H1 (cell line): ENCODE measurements around the gene XPO5. TPM values are rescaled to one million over a fixed set of nuclear protein-coding genes. Genes with fewer than 3 reads are reported as not detected.

Experiments used
- CTCF ChIA-PET: fragments of 300-600 bp; sonication (Branson Sonifier 250); formaldehyde crosslinking; loops from one replicate; lab custom pipeline; 2021; ENCODE audit not compliant: partially characterized antibody; lab: Charles Lee
- POLR2A ChIA-PET: fragments of 300-600 bp; sonication (Branson Sonifier 250); formaldehyde crosslinking; loops from one replicate; lab custom pipeline; 2021; ENCODE audit warnings: inconsistent platforms; ENCODE audit not compliant: partially characterized antibody; lab: Charles Lee
- DNase-seq, 2 experiments: peaks; one replicate each; pipeline versions ENCODE4 v3.0.0 to v3.0.0-alpha.2; 2010 to 2022; ENCODE audit warnings: low spot score in 2 of 2, low read depth in 1 of 2, mixed read lengths in 1 of 2
- FAIRE-seq: peaks from 2 replicates; lab custom pipeline; 2011; peaks lifted over from hg19 to GRCh38; lab: Jason Lieb, UNC
- H2AFZ ChIP-seq: 2 replicates; pipeline ENCODE4 v1.8.1; 2012; ENCODE audit warnings: low read length, inconsistent platforms
- H2AK5ac ChIP-seq: 2 replicates; pipeline ENCODE4 v1.6.1; 2013; ENCODE audit warnings: low read depth, low read length
- H2BK120ac ChIP-seq: replicated peaks from 2 replicates; pipeline ENCODE3; 2013; ENCODE audit warnings: low read depth, low read length, inconsistent platforms
- H2BK12ac ChIP-seq: 2 replicates; pipeline ENCODE4 v1.6.1; 2013; ENCODE audit warnings: low read depth, low read length
- H2BK15ac ChIP-seq: 2 replicates; pipeline ENCODE4 v1.6.1; 2013; ENCODE audit warnings: low read length
- H2BK20ac ChIP-seq: 2 replicates; pipeline ENCODE4 v1.6.1; 2013; ENCODE audit warnings: low read length
- H2BK5ac ChIP-seq: 2 replicates; pipeline ENCODE4 v1.6.1; 2013; ENCODE audit warnings: low read depth, low read length
- H3K14ac ChIP-seq: 2 replicates; pipeline ENCODE4 v1.6.1; 2013; ENCODE audit warnings: inconsistent platforms; ENCODE audit not compliant: insufficient read length
- H3K18ac ChIP-seq: 2 replicates; pipeline ENCODE4 v1.6.1; 2013; ENCODE audit warnings: low read length; ENCODE audit errors: extremely low read depth
- H3K23ac ChIP-seq: 2 replicates; pipeline ENCODE4 v1.6.1; 2013; ENCODE audit warnings: inconsistent platforms; ENCODE audit not compliant: insufficient read length
- H3K23me2 ChIP-seq: 2 replicates; pipeline ENCODE4 v1.6.1; 2013; ENCODE audit warnings: low read depth, low read length
- H3K27ac ChIP-seq: 2 replicates; pipeline ENCODE4 v1.6.1; 2011; ENCODE audit warnings: low read depth, low read length, inconsistent platforms
- H3K27me3 ChIP-seq, 4 experiments: replicated peaks in 1 of 4; 1 replicate in 1 of 4; 2 replicates in 3 of 4; pipeline versions ENCODE4 v1.6.1 to v1.8.1; 2011 to 2013; ENCODE audit warnings: low read length in 3 of 4, mild to moderate bottlenecking in 3 of 4, inconsistent platforms in 2 of 4, mixed read lengths in 2 of 4, moderate library complexity in 1 of 4; ENCODE audit not compliant: control insufficient read depth in 3 of 4, insufficient read depth in 3 of 4; ENCODE audit errors: extremely low read depth in 1 of 4
- H3K36me3 ChIP-seq, 4 experiments: 2 replicates each; pipeline versions ENCODE4 v1.6.1 to v1.8.1; 2011 to 2013; ENCODE audit warnings: mild to moderate bottlenecking in 4 of 4, low read length in 3 of 4, moderate library complexity in 2 of 4, control low read depth in 1 of 4, inconsistent platforms in 1 of 4; ENCODE audit not compliant: insufficient read depth in 4 of 4, control insufficient read depth in 2 of 4
- H3K4ac ChIP-seq: replicated peaks from 2 replicates; pipeline ENCODE3; 2013; ENCODE audit warnings: low read length, low read depth, mixed read lengths, inconsistent platforms; ENCODE audit not compliant: insufficient read length
- H3K4me1 ChIP-seq, 4 experiments: replicated peaks in 1 of 4; 1 replicate in 1 of 4; 2 replicates in 3 of 4; pipeline versions ENCODE4 v1.6.1 to v1.8.1; 2011 to 2013; ENCODE audit warnings: low read length in 3 of 4, inconsistent platforms in 2 of 4, mixed read lengths in 1 of 4; ENCODE audit not compliant: insufficient read depth in 4 of 4, control insufficient read depth in 3 of 4
- H3K4me2 ChIP-seq, 2 experiments: 2 replicates each; pipeline versions ENCODE4 v1.6.1 to v1.8.1; 2011 to 2013; ENCODE audit warnings: low read depth in 2 of 2, low read length in 2 of 2, control low read depth in 1 of 2, inconsistent platforms in 1 of 2, mild to moderate bottlenecking in 1 of 2; ENCODE audit not compliant: insufficient read depth in 1 of 2
- H3K4me3 ChIP-seq, 4 experiments: fragments of 200-600, 300-600 bp in 1 of 4; sonication (generic), shearing (Covaris generic), sonication (Bioruptor Twin) in 1 of 4; 2 replicates each; pipeline versions ENCODE4 v1.5.1 to v1.8.1; 2011 to 2016; ENCODE audit warnings: low read length in 4 of 4, low read depth in 3 of 4, control low read depth in 2 of 4, inconsistent platforms in 2 of 4, mild to moderate bottlenecking in 2 of 4, mixed read lengths in 1 of 4, moderate library complexity in 1 of 4; ENCODE audit not compliant: insufficient read depth in 2 of 4; ENCODE audit errors: extremely low read depth in 1 of 4
- H3K56ac ChIP-seq: replicated peaks from 2 replicates; pipeline ENCODE3; 2013; ENCODE audit warnings: low read depth, mild to moderate bottlenecking, mixed read lengths, low read length, inconsistent platforms; ENCODE audit not compliant: insufficient read length
- H3K79me1 ChIP-seq: 2 replicates; pipeline ENCODE4 v1.6.1; 2013; ENCODE audit warnings: low read depth, low read length, control low read depth
- H3K79me2 ChIP-seq, 2 experiments: 2 replicates each; pipeline versions ENCODE4 v1.6.1 to v1.8.1; 2012 to 2013; ENCODE audit warnings: low read length in 2 of 2, mild to moderate bottlenecking in 2 of 2, inconsistent platforms in 1 of 2; ENCODE audit not compliant: insufficient read depth in 2 of 2, control insufficient read depth in 1 of 2
- H3K9ac ChIP-seq, 4 experiments: replicated peaks in 1 of 4; 1 replicate in 1 of 4; 2 replicates in 3 of 4; pipeline versions ENCODE4 v1.6.1 to v1.8.1; 2011 to 2013; ENCODE audit warnings: low read depth in 3 of 4, low read length in 3 of 4, control low read depth in 2 of 4, mild to moderate bottlenecking in 2 of 4, moderate library complexity in 2 of 4, inconsistent platforms in 1 of 4; ENCODE audit errors: extremely low read depth in 1 of 4
- H3K9me3 ChIP-seq, 2 experiments: 2 replicates each; pipeline versions ENCODE4 v1.6.1 to v1.8.1; 2012 to 2013; ENCODE audit warnings: mild to moderate bottlenecking in 2 of 2, moderate library complexity in 2 of 2, control low read depth in 1 of 2, inconsistent platforms in 1 of 2, low read depth in 1 of 2, low read length in 1 of 2, mixed read lengths in 1 of 2; ENCODE audit not compliant: insufficient read depth in 2 of 2
- H4K20me1 ChIP-seq, 2 experiments: replicated peaks in 1 of 2; 2 replicates each; pipeline versions ENCODE3 to v1.8.1; 2011 to 2013; ENCODE audit warnings: inconsistent platforms in 2 of 2, low read length in 2 of 2, mild to moderate bottlenecking in 1 of 2; ENCODE audit not compliant: insufficient read depth in 2 of 2, control insufficient read depth in 1 of 2
- H4K5ac ChIP-seq: 2 replicates; pipeline ENCODE4 v1.6.1; 2013; ENCODE audit warnings: low read length, low read depth, mixed read lengths, inconsistent platforms; ENCODE audit not compliant: insufficient read length
- H4K8ac ChIP-seq: 2 replicates; pipeline ENCODE4 v1.8.0; 2013; ENCODE audit warnings: mild to moderate bottlenecking, moderate library complexity, low read length, inconsistent platforms; ENCODE audit not compliant: insufficient read depth; ENCODE audit errors: extremely low read depth
- H4K91ac ChIP-seq: replicated peaks from 2 replicates; pipeline ENCODE3; 2013; ENCODE audit warnings: low read length, mixed read lengths, inconsistent platforms; ENCODE audit not compliant: insufficient read length
- CBX5 ChIP-seq: fragments of 300-800, 300-1000 bp; sonication (generic); IDR thresholded peaks from 2 replicates; pipeline ENCODE4 v1.7.1; 2016; ENCODE audit warnings: antibody characterized with exemption, low read length, low read depth
- CEBPB ChIP-seq: IDR thresholded peaks from 2 replicates; pipeline ENCODE4 v1.6.1; 2012; ENCODE audit warnings: low read depth, low read length
- EGR1 ChIP-seq: IDR thresholded peaks from 2 replicates; pipeline ENCODE4 v1.6.1; 2011; ENCODE audit warnings: low read depth, low read length, borderline replicate concordance
- EZH2 ChIP-seq: fragments of 200-600 bp; sonication (generic); IDR thresholded peaks from 2 replicates; pipeline ENCODE4 v1.7.1; 2012; ENCODE audit warnings: low read depth, mild to moderate bottlenecking, moderate library complexity, low read length, inconsistent platforms; ENCODE audit not compliant: severe bottlenecking
- KDM1A ChIP-seq: fragments of 200-600, 300-600 bp; sonication (generic); IDR thresholded peaks from 2 replicates; pipeline ENCODE4 v1.7.1; 2016; ENCODE audit warnings: mild to moderate bottlenecking, low read length, borderline replicate concordance
- RAD21 ChIP-seq, 2 experiments: IDR thresholded peaks in 1 of 2; conservative IDR thresholded peaks in 1 of 2; 2 replicates each; pipeline ENCODE4 v1.6.1; 2011; ENCODE audit warnings: low read depth in 2 of 2, low read length in 2 of 2, improper control_type of control experiment in 1 of 2, inconsistent platforms in 1 of 2, mild to moderate bottlenecking in 1 of 2, moderate library complexity in 1 of 2
- RFX5 ChIP-seq: IDR thresholded peaks from 2 replicates; pipeline ENCODE4 v1.6.1; 2011; ENCODE audit warnings: low read depth, low read length, improper control_type of control experiment, borderline replicate concordance
- RNF2 ChIP-seq: fragments of 200-900, 300-1000 bp; sonication (generic); IDR thresholded peaks from 2 replicates; pipeline ENCODE4 v1.7.1; 2016; ENCODE audit warnings: borderline replicate concordance, low read depth, mild to moderate bottlenecking, antibody characterized with exemption, low read length; ENCODE audit not compliant: poor library complexity, severe bottlenecking; ENCODE audit errors: missing control alignments
- WGBS, 2 experiments: shearing (Covaris generic) in 1 of 2; methylation state at CpG; one replicate each; pipeline versions ENCODE4 v1.1.6 to v1.1.7; 2013 to 2015; ENCODE audit warnings: low lambda C conversion rate in 2 of 2, mixed read lengths in 2 of 2, inconsistent platforms in 1 of 2, low coverage in 1 of 2, missing lambda C conversion rate in 1 of 2; ENCODE audit not compliant: insufficient replicate concordance in 2 of 2, insufficient coverage in 1 of 2, insufficient read length in 1 of 2; ENCODE audit errors: extremely low coverage in 1 of 2, missing lambda C conversion rate in 1 of 2; 5-methylcytosine and 5-hydroxymethylcytosine counted together
- polyA plus RNA-seq, 7 experiments: library from polyadenylated mRNA; depleted of rRNA in 3 of 7; stranded (reverse) in 5 of 7; unstranded in 2 of 7; fragments of >200 nt in 5 of 7; fragments of 200-250 nt in 2 of 7; gene quantifications; 1 replicate in 5 of 7; 2 replicates in 1 of 7; 4 replicates in 1 of 7; pipeline versions ENCODE4 v1.2.1 to v1.2.3, GENCODE V29; 2011 to 2013; ENCODE audit warnings: missing spikeins in 2 of 7, mixed read lengths in 2 of 7
- total RNA-seq: library from RNA; stranded (reverse); fragmentation: NEBNext Ultra II Directional; extraction: Animal tissue kit (Norgen Biotek cat#: 25700); gene quantifications from 2 replicates; pipeline ENCODE4 v1.2.1, GENCODE V29; 2021
- TF ChIP-seq, protein P1 (sequence below), 3 experiments: IDR thresholded peaks; 1 replicate in 2 of 3; 2 replicates in 1 of 3; pipeline versions ENCODE4 v1.5.1 to v1.6.1; 2011; ENCODE audit warnings: low read length in 3 of 3, mild to moderate bottlenecking in 3 of 3, inconsistent platforms in 2 of 3, low read depth in 1 of 3, moderate library complexity in 1 of 3; ENCODE audit not compliant: insufficient read depth in 1 of 3; ENCODE audit errors: control extremely low read depth in 1 of 3

XPO5 gene
- total and polyA plus RNA-seq, 2 of the 8 experiments (the other 6 are each of a cell fraction or from before 2014, with no cell fraction given) = 80.6 to 95.7 TPM

DNA sequence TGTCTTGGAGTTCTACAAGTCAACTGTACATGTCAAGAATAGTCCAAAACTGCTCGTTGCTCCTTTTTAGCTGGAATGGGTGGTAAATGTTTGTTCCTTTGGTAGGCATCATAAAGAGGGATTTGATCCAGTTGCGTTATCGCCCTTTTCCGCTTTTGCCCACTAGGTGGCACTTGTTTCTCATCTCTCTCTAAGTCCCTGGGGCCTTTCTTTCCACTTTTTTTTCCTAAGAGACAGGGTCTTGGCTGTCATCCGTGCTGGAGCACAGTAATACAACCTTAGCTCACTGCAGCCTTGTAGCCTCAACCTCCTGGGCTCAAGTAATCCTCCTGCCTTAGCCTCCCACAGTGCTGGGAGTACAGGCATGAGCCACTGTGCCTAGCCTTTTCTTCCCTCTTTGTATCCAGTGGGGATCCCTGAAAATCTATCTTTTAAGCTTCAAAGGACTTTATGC is 32.5 kb upstream of the XPO5 start:
- Histone ChIP-seq H3K27me3 (no peaks in the 10 kb centered on the region), H3K9me3 (no peaks in the 10 kb centered on the region), H4K5ac (no peak overlapping the region), H3K56ac (no peak overlapping the region), H2BK12ac (no peak overlapping the region), H3K79me2 (no peaks in the 10 kb centered on the region), H3K4me1 (no peaks in the 10 kb centered on the region), H3K4ac (no peak overlapping the region), H2AFZ (no peak overlapping the region), H3K23me2 (no peaks in the 10 kb centered on the region), H3K4me2 (no peak overlapping the region), H3K79me1 (no peaks in the 10 kb centered on the region), H4K91ac (no peak overlapping the region), H3K18ac (no peak overlapping the region), H2BK15ac (no peak overlapping the region), H3K9ac (no peak overlapping the region), H2BK120ac (no peak overlapping the region), H3K27ac (no peak overlapping the region), H3K4me3 (no peak overlapping the region), H3K23ac (no peak overlapping the region), H4K8ac (no peak overlapping the region), H2BK20ac (no peak overlapping the region), H2BK5ac (no peak overlapping the region), H3K14ac (no peak overlapping the region), H2AK5ac (no peak overlapping the region), H3K36me3 (peaks cover 2 to 9% (median 5%) of the 10 kb centered on the region in 4 experiments; a peak in 5 of 8 replicates), H4K20me1 (peaks cover 0 to 1% of the 10 kb centered on the region in 2 experiments)
- DNase-seq (peak; percentile 17 to 84), FAIRE-seq (peak; percentile 70)
- ChIA-PET POLR2A (interaction anchor here (1.1 to 3.5 kb wide), 8 partner anchors 8 to 60 kb away, joined by 3 to 10 read pairs (median 5); partner anchors contain the start of genes GTPBP2, POLH and XPO5), CTCF (interaction anchor here (0.7 to 3.6 kb wide), 22 partner anchors 10 to 474 kb away, joined by 3 to 23 read pairs (median 4); partner anchors contain the start of genes GTPBP2 and RSPH9)
- 12% methylated on average over 5 of the region's 5 CpGs; no CpG with 5 or more reads in 1 of the 2 experiments for WGBS, 2 experiments
- TF ChIP-seq, protein P1, sequence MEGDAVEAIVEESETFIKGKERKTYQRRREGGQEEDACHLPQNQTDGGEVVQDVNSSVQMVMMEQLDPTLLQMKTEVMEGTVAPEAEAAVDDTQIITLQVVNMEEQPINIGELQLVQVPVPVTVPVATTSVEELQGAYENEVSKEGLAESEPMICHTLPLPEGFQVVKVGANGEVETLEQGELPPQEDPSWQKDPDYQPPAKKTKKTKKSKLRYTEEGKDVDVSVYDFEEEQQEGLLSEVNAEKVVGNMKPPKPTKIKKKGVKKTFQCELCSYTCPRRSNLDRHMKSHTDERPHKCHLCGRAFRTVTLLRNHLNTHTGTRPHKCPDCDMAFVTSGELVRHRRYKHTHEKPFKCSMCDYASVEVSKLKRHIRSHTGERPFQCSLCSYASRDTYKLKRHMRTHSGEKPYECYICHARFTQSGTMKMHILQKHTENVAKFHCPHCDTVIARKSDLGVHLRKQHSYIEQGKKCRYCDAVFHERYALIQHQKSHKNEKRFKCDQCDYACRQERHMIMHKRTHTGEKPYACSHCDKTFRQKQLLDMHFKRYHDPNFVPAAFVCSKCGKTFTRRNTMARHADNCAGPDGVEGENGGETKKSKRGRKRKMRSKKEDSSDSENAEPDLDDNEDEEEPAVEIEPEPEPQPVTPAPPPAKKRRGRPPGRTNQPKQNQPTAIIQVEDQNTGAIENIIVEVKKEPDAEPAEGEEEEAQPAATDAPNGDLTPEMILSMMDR (IDR thresholded peaks at IDR 0.05; ENCODE audit: control extremely low read depth in 1 of 3, insufficient read depth in 1 of 3, low read depth in 1 of 3, low read length in 3 of 3) = peak; percentile 14 to 90 (median 72)
- TF ChIP-seq RNF2 (no peak), EGR1 (no peak), CEBPB (0 out of 2 replicates have a peak, but pooled peaks have one; percentile 17), RAD21 (IDR thresholded peaks at IDR 0.05 in 1 of 2, conservative IDR thresholded peaks at IDR 0.05 in 1 of 2; ENCODE audit: low read depth in 2 of 2, low read length in 2 of 2) (peak; percentile 64 to 72), RFX5 (no peak), EZH2 (no peak), KDM1A (peak; percentile 42; the same call in 1 of the 2 replicates), CBX5 (no peak)
